Fibroblast of pulmonary artery (primary cell): ENCODE measurements around the gene RNF144A.
A peak's percentile ranks its signal among the peaks of the same experiment; 100 is the strongest.
"Not testable (repeated sequence)": the region's sequence is repeated elsewhere in the genome, so short reads cannot be mapped to it uniquely, and the experiment has no call there.

Source experiments
- DNase-seq: peaks from one replicate; pipeline ENCODE4 v3.0.0-alpha.2; 2010; ENCODE audit warnings: low read depth
- H3K4me3 ChIP-seq: replicated peaks from 2 replicates; pipeline ENCODE4 v1.5.1; 2011; ENCODE audit warnings: low read depth, mild to moderate bottlenecking, control low read depth, low read length, moderate library complexity
- TF ChIP-seq, protein P1 (sequence below): IDR thresholded peaks from 2 replicates; pipeline ENCODE4 v1.5.1; 2011; ENCODE audit warnings: mild to moderate bottlenecking, control low read depth, low read length, inconsistent platforms; ENCODE audit errors: missing control alignments

The RNF144A gene

DNA sequence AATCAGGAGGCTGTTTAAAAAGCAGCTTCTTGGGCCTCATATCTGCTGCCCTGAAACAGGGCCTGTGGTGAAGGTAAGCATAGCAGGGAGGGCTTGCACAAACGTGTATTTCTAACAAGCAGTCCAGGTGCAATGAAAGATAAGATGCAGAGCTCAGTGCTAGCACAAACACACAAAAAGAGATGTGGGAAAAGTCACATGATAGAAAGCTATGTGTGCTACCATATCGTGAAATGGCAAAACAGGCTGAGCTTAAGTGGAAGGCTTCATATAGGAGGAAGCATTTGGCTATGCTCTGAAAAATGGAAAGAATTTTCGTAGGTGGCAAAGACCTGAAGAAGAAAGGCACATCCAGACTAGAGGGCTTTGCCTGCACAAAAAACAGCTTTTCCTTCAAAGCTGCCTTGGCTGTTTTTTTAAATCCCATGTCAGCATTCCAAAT lies 29.4 kb upstream of the RNF144A start:
- no peak overlapping the region for H3K4me3 ChIP-seq
- TF ChIP-seq, protein P1, sequence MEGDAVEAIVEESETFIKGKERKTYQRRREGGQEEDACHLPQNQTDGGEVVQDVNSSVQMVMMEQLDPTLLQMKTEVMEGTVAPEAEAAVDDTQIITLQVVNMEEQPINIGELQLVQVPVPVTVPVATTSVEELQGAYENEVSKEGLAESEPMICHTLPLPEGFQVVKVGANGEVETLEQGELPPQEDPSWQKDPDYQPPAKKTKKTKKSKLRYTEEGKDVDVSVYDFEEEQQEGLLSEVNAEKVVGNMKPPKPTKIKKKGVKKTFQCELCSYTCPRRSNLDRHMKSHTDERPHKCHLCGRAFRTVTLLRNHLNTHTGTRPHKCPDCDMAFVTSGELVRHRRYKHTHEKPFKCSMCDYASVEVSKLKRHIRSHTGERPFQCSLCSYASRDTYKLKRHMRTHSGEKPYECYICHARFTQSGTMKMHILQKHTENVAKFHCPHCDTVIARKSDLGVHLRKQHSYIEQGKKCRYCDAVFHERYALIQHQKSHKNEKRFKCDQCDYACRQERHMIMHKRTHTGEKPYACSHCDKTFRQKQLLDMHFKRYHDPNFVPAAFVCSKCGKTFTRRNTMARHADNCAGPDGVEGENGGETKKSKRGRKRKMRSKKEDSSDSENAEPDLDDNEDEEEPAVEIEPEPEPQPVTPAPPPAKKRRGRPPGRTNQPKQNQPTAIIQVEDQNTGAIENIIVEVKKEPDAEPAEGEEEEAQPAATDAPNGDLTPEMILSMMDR, result no peak
- DNase-seq, result no peak

DNA sequence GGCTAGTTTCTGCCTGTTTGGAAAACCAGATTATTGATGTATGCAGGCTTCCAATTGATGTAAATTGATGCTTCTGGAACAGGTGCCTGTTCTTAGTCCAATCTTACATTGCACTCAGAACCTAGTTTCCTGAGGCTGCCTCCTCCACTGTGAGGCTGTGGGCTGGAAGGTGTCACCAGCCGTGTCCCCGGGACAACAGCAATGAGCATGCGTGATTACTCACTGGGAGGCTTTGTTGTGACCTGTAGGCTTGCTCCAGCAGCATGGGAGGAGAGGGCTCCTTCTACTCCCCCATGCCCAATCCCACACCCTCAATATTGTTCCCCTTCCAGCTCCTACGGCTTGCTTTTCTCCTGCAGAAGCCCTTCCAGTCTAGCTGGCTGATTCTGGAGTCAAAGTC lies 28.5 kb upstream of the RNF144A start:
- DNase-seq, result no peak
- TF ChIP-seq, protein P1, result no peak
- no peak overlapping the region for H3K4me3 ChIP-seq

DNA sequence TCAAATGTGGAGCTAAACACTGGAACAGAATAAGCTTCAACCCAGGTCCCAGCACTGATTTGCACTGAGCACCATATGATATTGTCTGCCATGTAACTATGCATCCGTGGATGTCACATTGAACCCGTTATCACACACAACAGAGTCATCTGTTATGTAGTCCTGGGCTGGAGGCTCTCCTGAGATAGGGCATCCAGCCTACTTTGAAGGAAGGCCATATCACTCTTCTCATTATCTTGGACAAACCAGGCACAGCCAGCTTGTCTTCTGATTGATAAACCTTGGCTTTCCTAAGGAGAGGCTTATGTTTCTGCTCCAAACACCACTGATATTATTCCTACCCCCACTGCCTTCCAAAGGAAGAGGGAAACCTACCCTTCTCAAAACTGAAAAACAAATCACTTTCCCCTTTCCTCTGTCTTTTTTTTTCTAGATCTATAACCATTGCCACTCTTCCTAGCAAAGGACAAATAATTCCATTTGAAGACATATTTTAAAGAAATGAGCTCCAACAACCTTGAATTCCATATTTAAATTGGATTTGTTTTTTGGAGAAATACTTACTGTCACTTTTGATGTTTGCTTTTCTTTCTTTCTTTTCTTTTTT lies 23.2 kb upstream of the RNF144A start:
- H3K4me3 ChIP-seq, result no peak overlapping the region
- TF ChIP-seq, protein P1, result no peak
- no peak for DNase-seq

DNA sequence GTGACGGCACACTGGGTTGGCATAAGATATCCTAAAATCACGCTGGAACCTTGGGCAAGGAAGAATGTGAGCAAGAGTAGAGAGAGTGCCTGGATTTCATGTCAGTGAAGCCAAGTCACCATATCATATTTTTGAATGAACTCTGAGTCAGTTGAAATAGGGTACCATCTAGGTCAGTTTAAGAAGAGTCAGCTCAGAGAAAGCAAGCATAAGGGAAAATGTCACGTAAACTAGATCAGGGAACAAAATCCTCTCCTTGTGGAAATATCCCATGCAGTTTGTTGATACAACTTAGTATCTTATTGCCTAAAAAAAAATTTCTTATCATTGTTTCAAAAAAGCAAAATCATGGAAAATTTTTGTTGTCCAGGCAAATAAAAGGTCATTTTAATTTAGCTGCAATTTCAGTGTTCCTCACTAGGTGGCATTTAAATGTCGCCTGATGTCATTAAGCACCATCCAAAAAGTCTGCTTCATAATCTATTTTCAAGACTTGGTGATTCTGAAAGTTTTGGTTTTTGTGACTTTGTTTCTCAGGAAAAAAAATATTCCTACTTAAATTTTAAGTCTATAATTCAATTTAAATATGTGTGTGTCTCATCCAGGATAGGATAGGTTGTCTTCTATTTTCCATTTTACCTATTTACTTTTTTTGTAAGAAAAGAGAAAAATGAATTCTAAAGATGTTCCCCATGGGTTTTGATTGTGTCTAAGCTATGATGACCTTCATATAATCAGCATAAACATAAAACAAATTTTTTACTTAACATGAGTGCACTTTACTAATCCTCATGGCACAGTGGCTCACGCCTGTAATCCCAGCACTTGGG lies 20.1 kb upstream of the RNF144A start:
- TF ChIP-seq, protein P1, result peak; percentile 62
- no peak overlapping the region for H3K4me3 ChIP-seq
- peak; percentile 66 for DNase-seq

DNA sequence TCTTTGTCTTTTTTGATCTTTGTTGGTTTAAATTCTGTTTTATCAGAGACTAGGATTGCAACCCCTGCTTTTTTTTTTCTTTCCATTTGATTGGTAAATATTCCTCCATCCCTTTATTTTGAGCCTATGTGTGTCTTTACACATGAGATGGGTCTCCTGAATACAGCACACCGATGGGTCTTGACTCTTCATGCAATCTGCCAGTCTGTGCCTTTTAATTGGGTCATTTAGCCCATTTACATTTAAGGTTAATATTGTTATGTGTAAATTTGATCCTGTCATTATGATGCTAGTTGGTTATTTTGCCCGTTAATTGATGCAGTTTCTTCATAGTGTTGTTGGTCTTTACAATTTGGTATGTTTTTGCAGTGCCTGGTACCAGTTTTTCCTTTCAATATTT lies 14.6 kb upstream of the RNF144A start:
- not testable (repeated sequence) for DNase-seq, H3K4me3 ChIP-seq

DNA sequence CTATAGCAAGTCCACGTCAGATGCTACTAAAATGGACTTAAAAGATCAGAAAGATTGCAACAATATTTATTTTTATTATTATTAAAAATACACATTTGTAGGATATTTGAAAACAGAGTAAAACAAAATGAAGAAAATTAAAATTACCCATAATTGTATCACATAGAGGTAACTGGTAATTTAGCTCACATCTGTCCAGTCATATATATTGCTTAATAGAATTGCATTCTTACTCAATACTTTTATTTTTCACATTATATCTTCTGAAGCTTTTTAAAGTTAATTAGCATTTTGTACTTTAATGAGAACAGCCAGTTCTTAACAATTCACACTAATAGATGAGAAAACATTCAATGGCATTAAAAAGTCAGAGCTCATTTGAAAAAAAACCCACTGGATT lies 11.5 kb upstream of the RNF144A start:
- no peak overlapping the region for H3K4me3 ChIP-seq
- DNase-seq, result no peak
- TF ChIP-seq, protein P1, result no peak

DNA sequence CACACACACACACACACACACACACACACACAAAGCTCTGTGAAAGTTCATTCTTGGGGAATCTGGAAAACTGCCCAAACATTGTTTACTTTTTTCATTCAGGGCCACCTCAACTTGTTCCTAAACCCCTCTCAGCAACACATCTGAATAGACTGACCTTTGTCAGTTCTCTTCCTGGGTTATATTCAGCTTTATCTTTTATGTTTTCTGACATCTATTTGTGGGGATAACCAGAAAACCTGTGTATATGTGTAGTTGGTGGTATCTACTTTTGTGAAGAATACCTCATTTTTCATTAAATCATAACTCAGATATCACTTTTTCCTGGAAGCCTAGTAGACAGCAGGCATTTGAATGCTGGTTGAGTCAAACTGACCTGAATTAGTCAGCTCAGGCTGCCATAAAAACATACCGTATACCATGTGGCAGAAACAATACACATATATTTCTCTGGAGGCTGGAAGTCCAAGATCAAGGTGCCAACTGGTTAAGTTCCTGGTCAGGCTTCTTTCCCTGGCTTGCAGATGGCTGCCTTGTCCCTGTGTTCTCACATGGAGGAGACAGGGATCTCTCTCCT lies 11.0 kb upstream of the RNF144A start:
- no peak overlapping the region for H3K4me3 ChIP-seq
- DNase-seq, result no peak
- TF ChIP-seq, protein P1, result no peak
